GM23248 (cell line): ENCODE measurements around the gene PLD4.

ENCODE experiments used
- EZH2 ChIP-seq: fragments of 200-600 bp; sonication (generic); IDR thresholded peaks from 2 replicates; pipeline ENCODE4 v1.6.1; 2018; ENCODE audit warnings: antibody characterized with exemption, mild to moderate bottlenecking; ENCODE audit not compliant: insufficient read depth, poor library complexity, severe bottlenecking
- EZH2phosphoT487 ChIP-seq: fragments of 200-600 bp; sonication (generic); IDR thresholded peaks from 2 replicates; pipeline ENCODE4 v1.6.1; 2018; ENCODE audit warnings: antibody characterized with exemption, moderate library complexity, mild to moderate bottlenecking, low read depth; ENCODE audit not compliant: insufficient read depth

GRCh38 chr14:104982548-104983230, 58.0 kb downstream of the PLD4 start:
- TF ChIP-seq EZH2 (no peak), EZH2phosphoT487 (no peak)
